GM12878 (cell line): Measurements from ENCODE around the gene HDAC9. TPM values are rescaled to one million over a fixed set of nuclear protein-coding genes. Genes with fewer than 3 reads are reported as not detected.

Experiments
- ATAC-seq: fragments of 200-7000 bp; cut with Tn5 transposase; 3 replicates; pipeline ENCODE4 v1.9.1; 2020; ENCODE audit warnings: mild to moderate bottlenecking, moderate library complexity
- BruUV-seq: library from RNA; stranded (reverse); fragments of 400-500 nt; replicated peaks from 2 replicates; lab custom pipeline; 2021; lab: Mats Ljungman, UMichigan
- CTCF ChIA-PET: fragments of 300-600 bp; sonication (Branson Sonifier 250); formaldehyde crosslinking; extraction: SDS; loops from one replicate; lab custom pipeline; 2021; ENCODE audit warnings: inconsistent platforms; lab: Yijun Ruan, JAX
- POLR2A ChIA-PET: fragments of 350-600 bp; formaldehyde crosslinking; extraction: SDS; loops from one replicate; lab custom pipeline; 2021; ENCODE audit warnings: inconsistent platforms; lab: Charles Lee
- RAD21 ChIA-PET: fragments of 300-600 bp; sonication (Branson Sonifier 250); formaldehyde crosslinking; loops from one replicate; lab custom pipeline; 2023; ENCODE audit warnings: antibody characterized with exemption; ENCODE audit not compliant: unreplicated experiment; lab: Charles Lee
- SMC1A ChIA-PET: fragments of 300-600 bp; sonication (Branson Sonifier 250); formaldehyde crosslinking; loops from one replicate; lab custom pipeline; 2023; ENCODE audit not compliant: unreplicated experiment, uncharacterized antibody; lab: Charles Lee
- DNase-seq: peaks from one replicate; pipeline ENCODE4 v3.0.0-alpha.2; 2011; ENCODE audit warnings: low read depth, low spot score
- FAIRE-seq: peaks from 3 replicates; lab custom pipeline; 2011; peaks lifted over from hg19 to GRCh38; lab: Jason Lieb, UNC
- H2AFZ ChIP-seq: 2 replicates; pipeline ENCODE4 v1.6.0; 2011; ENCODE audit warnings: low read depth, low read length, control low read depth; ENCODE audit not compliant: control insufficient read depth
- H3K27ac ChIP-seq: 2 replicates; pipeline ENCODE4 v1.5.1; 2011; ENCODE audit warnings: control low read depth; ENCODE audit not compliant: control insufficient read depth, insufficient read depth
- H3K27me3 ChIP-seq, 2 experiments: replicated peaks in 1 of 2; 2 replicates each; pipeline versions ENCODE4 v1.6.0 to v1.6.1; 2011; ENCODE audit warnings: low read length in 1 of 2; ENCODE audit not compliant: control insufficient read depth in 2 of 2, insufficient read depth in 2 of 2
- H3K36me3 ChIP-seq, 2 experiments: 2 replicates each; pipeline ENCODE4 v1.5.1; 2011; ENCODE audit warnings: low read length in 1 of 2; ENCODE audit not compliant: control insufficient read depth in 2 of 2, insufficient read depth in 2 of 2
- H3K4me1 ChIP-seq: 2 replicates; pipeline ENCODE4 v1.6.1; 2011; ENCODE audit warnings: mild to moderate bottlenecking, low read length, moderate library complexity, mixed read lengths; ENCODE audit not compliant: control insufficient read depth, insufficient read depth
- H3K4me2 ChIP-seq: 2 replicates; pipeline ENCODE4 v1.6.0; 2011; ENCODE audit warnings: control low read depth; ENCODE audit not compliant: control insufficient read depth, insufficient read depth
- H3K4me3 ChIP-seq: fragments of 200-600 bp; sonication (generic); 2 replicates; pipeline ENCODE4 v1.5.1; 2016
- H3K79me2 ChIP-seq: 2 replicates; pipeline ENCODE4 v1.6.0; 2011; ENCODE audit warnings: low read length; ENCODE audit not compliant: control insufficient read depth, insufficient read depth
- H3K9ac ChIP-seq: 2 replicates; pipeline ENCODE4 v1.8.0; 2011; ENCODE audit warnings: low read length, control low read depth, mixed read lengths; ENCODE audit not compliant: control insufficient read depth, insufficient read depth
- H3K9me3 ChIP-seq: replicated peaks from 3 replicates; pipeline ENCODE4 v1.5.1; 2011; ENCODE audit warnings: mild to moderate bottlenecking, low read length; ENCODE audit not compliant: control insufficient read depth, insufficient read depth
- H4K20me1 ChIP-seq: 2 replicates; pipeline ENCODE4 v1.6.0; 2011; ENCODE audit not compliant: control insufficient read depth, insufficient read depth
- BRCA1 ChIP-seq: IDR thresholded peaks from 2 replicates; pipeline ENCODE4 v1.6.1; 2011; ENCODE audit warnings: low read depth, low read length, improper control_type of control experiment
- CHD2 ChIP-seq: IDR thresholded peaks from 2 replicates; pipeline ENCODE4 v1.6.1; 2011; ENCODE audit warnings: low read depth, low read length, improper control_type of control experiment, borderline replicate concordance
- ESRRA ChIP-seq: IDR thresholded peaks from 2 replicates; pipeline ENCODE4 v1.6.1; 2012; ENCODE audit warnings: mild to moderate bottlenecking, low read length, improper control_type of control experiment
- IRF4 ChIP-seq: IDR thresholded peaks from 2 replicates; pipeline ENCODE4 v1.6.1; 2011; ENCODE audit warnings: low read depth, low read length
- MEF2A ChIP-seq: IDR thresholded peaks from 2 replicates; pipeline ENCODE4 v1.6.1; 2011; ENCODE audit warnings: low read depth, mild to moderate bottlenecking, low read length, moderate library complexity; ENCODE audit not compliant: insufficient read depth
- MYB ChIP-seq: fragments of 150-350 bp; IDR thresholded peaks from 2 replicates; pipeline ENCODE4 v1.6.1; 2014; ENCODE audit warnings: mild to moderate bottlenecking, low read depth, low read length, borderline replicate concordance
- NFXL1 ChIP-seq: fragments of 450-650 bp; IDR thresholded peaks from 2 replicates; pipeline ENCODE4 v1.6.1; 2017; ENCODE audit warnings: antibody characterized with exemption, mild to moderate bottlenecking, borderline replicate concordance
- PAX8 ChIP-seq: fragments of 450-650 bp; IDR thresholded peaks from 2 replicates; pipeline ENCODE4 v1.6.1; 2017; ENCODE audit warnings: mild to moderate bottlenecking, moderate library complexity
- RB1 ChIP-seq: fragments of 450-650 bp; formaldehyde crosslinking; IDR thresholded peaks from 2 replicates; pipeline ENCODE4 v1.6.1; 2017; ENCODE audit warnings: mild to moderate bottlenecking, borderline replicate concordance
- RFX5 ChIP-seq: IDR thresholded peaks from 2 replicates; pipeline ENCODE4 v1.6.1; 2011; ENCODE audit warnings: low read depth, low read length, improper control_type of control experiment
- SP1 ChIP-seq: IDR thresholded peaks from one replicate; pipeline ENCODE4 v1.6.1; 2011; ENCODE audit warnings: low read depth, low read length
- SUPT20H ChIP-seq: IDR thresholded peaks from 2 replicates; pipeline ENCODE4 v1.6.1; 2011; ENCODE audit warnings: low read depth, mild to moderate bottlenecking, low read length, moderate library complexity, borderline replicate concordance; ENCODE audit not compliant: control insufficient read depth
- WGBS: methylation state at CpG from one replicate; pipeline ENCODE4 v1.1.6; 2016; ENCODE audit warnings: low lambda C conversion rate; ENCODE audit not compliant: insufficient replicate concordance, insufficient coverage; ENCODE audit errors: missing lambda C conversion rate; 5-methylcytosine and 5-hydroxymethylcytosine counted together
- in situ Hi-C: fragments of 300-500 bp; cut with MboI; formaldehyde crosslinking; loops from 9 replicates; pipeline ENCODE4 v1.14.3; 2018; ENCODE audit warnings: mixed read lengths
- intact Hi-C: fragments of 100-400 bp; cut with micrococcal nuclease; formaldehyde crosslinking; loops from one replicate; pipeline ENCODE4 v1.14.2; 2022; ENCODE audit not compliant: unreplicated experiment
- polyA plus RNA-seq, 11 experiments: library from polyadenylated mRNA; depleted of rRNA in 4 of 11; unstranded in 6 of 11; stranded (reverse) in 5 of 11; fragments of >200 nt; fragmentation: Nextera tagmentation in 4 of 11; fragmentation: Illumina TruSeq in 1 of 11; extraction: Ambion mirVana in 4 of 11; extraction: Trizol in 1 of 11; gene quantifications; 1 replicate in 1 of 11; 2 replicates in 10 of 11; pipeline versions ENCODE4 v1.2.1 to v1.2.3, GENCODE V29; 2011 to 2016; ENCODE audit warnings: inconsistent platforms in 2 of 11, missing spikeins in 2 of 11, low read depth in 1 of 11
- total RNA-seq, 4 experiments: library from RNA; depleted of rRNA in 3 of 4; stranded (reverse); fragments of >200 nt in 3 of 4; fragmentation: Illumina TruSeq in 1 of 4; extraction: Trizol in 1 of 4; gene quantifications; 2 replicates each; pipeline versions ENCODE4 v1.2.1 to v1.2.3, GENCODE V29; 2013 to 2021
- TF ChIP-seq, protein P1 (sequence below): fragments of 150-350 bp; IDR thresholded peaks from 2 replicates; pipeline ENCODE4 v1.6.1; 2014; ENCODE audit warnings: mild to moderate bottlenecking, low read depth, low read length
- TF ChIP-seq, protein P2 (sequence below): IDR thresholded peaks from 2 replicates; pipeline ENCODE4 v1.6.1; 2011; ENCODE audit warnings: borderline replicate concordance, low read depth, mild to moderate bottlenecking, moderate library complexity, mixed read lengths, low read length; ENCODE audit not compliant: insufficient read depth; ENCODE audit errors: extremely low read length
- TF ChIP-seq, protein P3 (sequence below): IDR thresholded peaks from 2 replicates; pipeline ENCODE4 v1.6.1; 2012; ENCODE audit warnings: low read depth, low read length, improper control_type of control experiment
- TF ChIP-seq, protein P4 (sequence below), 3 experiments: IDR thresholded peaks in 2 of 3; conservative IDR thresholded peaks in 1 of 3; 2 replicates each; pipeline ENCODE4 v1.5.1; 2011; ENCODE audit warnings: low read depth in 3 of 3, low read length in 3 of 3, mild to moderate bottlenecking in 3 of 3, control low read depth in 2 of 3, moderate library complexity in 2 of 3, inconsistent platforms in 1 of 3, mixed read lengths in 1 of 3; ENCODE audit not compliant: control insufficient read depth in 2 of 3, insufficient read depth in 1 of 3; ENCODE audit errors: extremely low read depth in 1 of 3

The HDAC9 gene
- total and polyA plus RNA-seq, 10 of the 15 experiments (the other 5 are each of a cell fraction or from before 2014, with no cell fraction given): 0.73 to 12.8 (median 0.92) TPM

DNA sequence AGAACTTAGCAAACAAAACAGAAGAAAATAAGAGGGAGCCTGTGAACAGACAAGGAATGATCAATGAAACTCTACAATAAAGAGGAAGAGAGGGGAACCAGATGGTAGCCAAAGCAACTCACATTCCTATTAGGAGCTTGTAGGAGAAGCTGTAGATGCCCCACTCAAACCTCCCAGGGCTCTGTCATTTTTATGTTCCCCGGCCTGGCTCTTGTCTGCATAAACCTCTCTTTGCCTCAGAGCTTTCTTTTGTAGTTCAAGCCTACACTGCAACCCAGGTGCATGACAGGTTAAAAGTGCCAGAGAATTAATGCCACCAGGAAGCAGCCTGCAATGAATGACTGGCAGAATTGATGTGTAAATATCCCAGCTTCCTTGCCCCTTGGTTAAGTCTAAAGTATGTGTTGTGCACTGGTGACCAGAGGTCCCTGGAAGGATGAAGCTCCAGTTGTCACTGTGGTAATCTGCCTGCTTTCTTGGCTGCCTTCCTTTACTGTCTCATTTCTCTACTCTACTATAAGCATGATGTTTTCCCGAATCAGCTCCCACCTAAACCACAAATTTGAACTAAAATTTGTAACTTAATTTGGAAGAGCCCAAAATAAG, 40.4 kb downstream of the HDAC9 start (continued):
- TF ChIP-seq RFX5 (no peak), IRF4 (no peak)
- TF ChIP-seq, protein P1, sequence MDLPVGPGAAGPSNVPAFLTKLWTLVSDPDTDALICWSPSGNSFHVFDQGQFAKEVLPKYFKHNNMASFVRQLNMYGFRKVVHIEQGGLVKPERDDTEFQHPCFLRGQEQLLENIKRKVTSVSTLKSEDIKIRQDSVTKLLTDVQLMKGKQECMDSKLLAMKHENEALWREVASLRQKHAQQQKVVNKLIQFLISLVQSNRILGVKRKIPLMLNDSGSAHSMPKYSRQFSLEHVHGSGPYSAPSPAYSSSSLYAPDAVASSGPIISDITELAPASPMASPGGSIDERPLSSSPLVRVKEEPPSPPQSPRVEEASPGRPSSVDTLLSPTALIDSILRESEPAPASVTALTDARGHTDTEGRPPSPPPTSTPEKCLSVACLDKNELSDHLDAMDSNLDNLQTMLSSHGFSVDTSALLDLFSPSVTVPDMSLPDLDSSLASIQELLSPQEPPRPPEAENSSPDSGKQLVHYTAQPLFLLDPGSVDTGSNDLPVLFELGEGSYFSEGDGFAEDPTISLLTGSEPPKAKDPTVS: no peak
- TF ChIP-seq, protein P2, sequence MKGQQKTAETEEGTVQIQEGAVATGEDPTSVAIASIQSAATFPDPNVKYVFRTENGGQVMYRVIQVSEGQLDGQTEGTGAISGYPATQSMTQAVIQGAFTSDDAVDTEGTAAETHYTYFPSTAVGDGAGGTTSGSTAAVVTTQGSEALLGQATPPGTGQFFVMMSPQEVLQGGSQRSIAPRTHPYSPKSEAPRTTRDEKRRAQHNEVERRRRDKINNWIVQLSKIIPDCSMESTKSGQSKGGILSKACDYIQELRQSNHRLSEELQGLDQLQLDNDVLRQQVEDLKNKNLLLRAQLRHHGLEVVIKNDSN: no peak

DNA sequence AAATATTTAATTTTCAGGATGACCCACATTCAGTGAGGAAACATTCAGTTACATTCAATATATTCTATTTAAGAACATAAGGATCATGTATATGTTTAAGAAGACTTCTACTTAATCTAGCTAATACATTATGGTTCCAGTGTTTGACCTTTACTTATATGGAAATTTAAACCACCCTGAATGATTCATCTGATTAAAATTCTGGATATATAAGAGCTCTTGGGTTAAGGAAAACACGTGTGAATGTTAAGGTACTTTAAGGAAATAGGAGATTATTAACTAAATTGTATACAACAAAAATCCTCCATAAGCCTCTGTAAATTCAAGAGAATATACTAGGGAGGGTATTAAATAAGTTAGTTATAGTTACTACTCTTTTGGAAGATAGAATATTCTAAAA, 40.9 kb downstream of the HDAC9 start:
- no peaks in the 10 kb centered on the region for H3K36me3 ChIP-seq
- no peaks in the 10 kb centered on the region for H4K20me1 ChIP-seq
- SMC1A ChIA-PET: interaction anchor here (0.6 to 1.4 kb wide), 2 partner anchors 50 to 247 kb away, joined by 3 read pairs; no protein-coding TSS in a partner anchor
- DNase-seq: no peak
- H3K27ac ChIP-seq: no peak overlapping the region
- H3K9me3 ChIP-seq: no peaks in the 10 kb centered on the region
- no peak for FAIRE-seq
- POLR2A ChIA-PET: interaction anchor here (1.4 kb wide), 1 partner anchor 28 kb away, joined by 5 read pairs; no protein-coding TSS in a partner anchor
- in situ Hi-C loops: no loop called here
- H3K4me1 ChIP-seq: no peaks in the 10 kb centered on the region
- H3K4me2 ChIP-seq: no peak overlapping the region
- intact Hi-C loops: no loop called here
- H2AFZ ChIP-seq: no peak overlapping the region
- H3K79me2 ChIP-seq: no peaks in the 10 kb centered on the region
- no peak overlapping the region for H3K4me3 ChIP-seq
- no peaks in the 10 kb centered on the region for H3K27me3 ChIP-seq
- 50% methylated on average over 1 of the region's 1 CpG for WGBS
- ATAC-seq: no peak
- CTCF ChIA-PET: interaction anchor here (1.5 to 1.6 kb wide), 2 partner anchors 9 to 27 kb away, joined by 3 to 7 read pairs; no protein-coding TSS in a partner anchor
- H3K9ac ChIP-seq: no peak overlapping the region
- no TSS peak for BruUV-seq
- RAD21 ChIA-PET: interaction anchor here (1.2 kb wide), 1 partner anchor 23 kb away, joined by 3 read pairs; no protein-coding TSS in a partner anchor
- no peak for TF ChIP-seq CHD2
- no peak for TF ChIP-seq SUPT20H
- no peak for TF ChIP-seq NFXL1
- no peak for TF ChIP-seq BRCA1
- TF ChIP-seq, protein P3, sequence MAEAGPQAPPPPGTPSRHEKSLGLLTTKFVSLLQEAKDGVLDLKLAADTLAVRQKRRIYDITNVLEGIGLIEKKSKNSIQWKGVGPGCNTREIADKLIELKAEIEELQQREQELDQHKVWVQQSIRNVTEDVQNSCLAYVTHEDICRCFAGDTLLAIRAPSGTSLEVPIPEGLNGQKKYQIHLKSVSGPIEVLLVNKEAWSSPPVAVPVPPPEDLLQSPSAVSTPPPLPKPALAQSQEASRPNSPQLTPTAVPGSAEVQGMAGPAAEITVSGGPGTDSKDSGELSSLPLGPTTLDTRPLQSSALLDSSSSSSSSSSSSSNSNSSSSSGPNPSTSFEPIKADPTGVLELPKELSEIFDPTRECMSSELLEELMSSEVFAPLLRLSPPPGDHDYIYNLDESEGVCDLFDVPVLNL: no peak
- TF ChIP-seq MYB: no peak
- TF ChIP-seq SP1: no peak
- TF ChIP-seq, protein P4, sequence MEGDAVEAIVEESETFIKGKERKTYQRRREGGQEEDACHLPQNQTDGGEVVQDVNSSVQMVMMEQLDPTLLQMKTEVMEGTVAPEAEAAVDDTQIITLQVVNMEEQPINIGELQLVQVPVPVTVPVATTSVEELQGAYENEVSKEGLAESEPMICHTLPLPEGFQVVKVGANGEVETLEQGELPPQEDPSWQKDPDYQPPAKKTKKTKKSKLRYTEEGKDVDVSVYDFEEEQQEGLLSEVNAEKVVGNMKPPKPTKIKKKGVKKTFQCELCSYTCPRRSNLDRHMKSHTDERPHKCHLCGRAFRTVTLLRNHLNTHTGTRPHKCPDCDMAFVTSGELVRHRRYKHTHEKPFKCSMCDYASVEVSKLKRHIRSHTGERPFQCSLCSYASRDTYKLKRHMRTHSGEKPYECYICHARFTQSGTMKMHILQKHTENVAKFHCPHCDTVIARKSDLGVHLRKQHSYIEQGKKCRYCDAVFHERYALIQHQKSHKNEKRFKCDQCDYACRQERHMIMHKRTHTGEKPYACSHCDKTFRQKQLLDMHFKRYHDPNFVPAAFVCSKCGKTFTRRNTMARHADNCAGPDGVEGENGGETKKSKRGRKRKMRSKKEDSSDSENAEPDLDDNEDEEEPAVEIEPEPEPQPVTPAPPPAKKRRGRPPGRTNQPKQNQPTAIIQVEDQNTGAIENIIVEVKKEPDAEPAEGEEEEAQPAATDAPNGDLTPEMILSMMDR (IDR thresholded peaks at IDR 0.05 in 2 of 3, conservative IDR thresholded peaks at IDR 0.05 in 1 of 3; ENCODE audit: control insufficient read depth in 2 of 3, extremely low read depth in 1 of 3, insufficient read depth in 1 of 3, low read depth in 3 of 3, low read length in 3 of 3): no peak
- TF ChIP-seq MEF2A: no peak
- TF ChIP-seq RB1: no peak
- TF ChIP-seq ESRRA: no peak
- no peak for TF ChIP-seq PAX8
